ENCODE measurements around the gene SNAPC2. TPM values are rescaled to one million over a fixed set of nuclear protein-coding genes. Genes with fewer than 3 reads are reported as not detected.
A peak's percentile ranks its signal among the peaks of the same experiment; 100 is the strongest.

The SNAPC2 gene
- 13.4 and 15.9 TPM in 2 replicates for total RNA-seq

GRCh38 chr19:7919610-7920518 lies at the start of gene SNAPC2:
Gene SNAPC2 (plus strand): TSS chr19:7920338. CDS start chr19:7920367, 29 bp downstream.
- peak; percentile 75 for DNase-seq (ENCODE audit: low read depth)
- TF ChIP-seq CTCF (IDR thresholded peaks at IDR 0.05; ENCODE audit: insufficient read depth, low read length, severe bottlenecking): no peak
- Histone ChIP-seq H3K27me3 (ENCODE audit: control insufficient read depth, insufficient read depth, low read length) (peaks cover 2% of the 10 kb centered on the region), H3K4me3 (ENCODE audit: low read depth, low read length) (peak within 1 kb of the TSS; percentile 77), H3K36me3 (ENCODE audit: control insufficient read depth, insufficient read depth, low read length) (peaks cover 6% of the 10 kb centered on the region)
- no peak for FAIRE-seq

DNA sequence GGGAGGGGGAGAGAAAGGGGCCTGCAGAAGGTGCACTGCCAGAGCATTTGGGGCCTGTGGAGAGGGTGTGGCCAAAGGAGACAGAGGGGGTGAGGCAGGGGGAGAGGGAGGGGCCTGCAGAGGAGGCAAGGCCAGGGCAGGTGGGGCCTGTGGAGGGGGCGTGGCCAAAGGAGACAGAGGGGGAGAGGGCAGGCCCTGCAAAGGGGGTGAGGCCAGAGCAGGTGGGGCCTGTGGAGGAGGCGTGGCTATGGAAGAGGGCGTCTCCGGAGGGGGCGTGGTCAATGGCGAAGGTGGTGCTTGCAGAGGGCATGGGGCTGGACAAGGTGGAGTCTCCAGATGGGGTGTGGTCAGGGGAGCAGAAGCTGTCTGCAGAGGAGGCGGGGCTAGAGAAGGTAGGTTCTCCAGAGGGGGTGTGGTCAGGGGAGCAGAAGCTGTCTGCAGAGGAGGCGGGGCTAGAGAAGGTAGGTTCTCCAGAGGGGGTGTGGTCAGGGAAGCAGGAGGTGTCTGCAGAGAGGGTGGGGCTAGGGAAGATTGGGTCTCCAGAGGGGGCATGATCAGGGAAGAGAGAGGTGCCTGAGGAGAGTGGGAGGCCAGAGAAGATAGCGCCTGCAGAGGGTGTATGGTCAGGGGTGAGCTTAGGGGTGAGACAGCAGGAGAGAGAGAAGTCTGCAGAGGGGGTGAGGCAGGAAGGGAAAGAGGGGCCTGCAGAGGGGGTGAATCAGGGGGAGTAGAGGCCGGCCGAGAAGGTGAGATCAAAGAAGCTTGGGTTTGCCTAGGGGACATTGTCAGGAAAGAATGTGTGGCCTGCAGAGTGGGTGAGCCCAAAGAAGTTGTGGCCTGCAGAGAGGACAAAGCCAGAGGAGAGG lies 49.3 kb upstream of the SNAPC2 start:
- H3K36me3 ChIP-seq (ENCODE audit: control insufficient read depth, insufficient read depth, low read length): no peaks in the 10 kb centered on the region
- FAIRE-seq: no peak
- H3K4me3 ChIP-seq (ENCODE audit: low read depth, low read length): no peak overlapping the region
- DNase-seq (ENCODE audit: low read depth): peak; percentile 61
- peaks cover 11% of the 10 kb centered on the region for H3K27me3 ChIP-seq (ENCODE audit: control insufficient read depth, insufficient read depth, low read length)
- no peak for TF ChIP-seq CTCF (IDR thresholded peaks at IDR 0.05; ENCODE audit: insufficient read depth, low read length, severe bottlenecking)

DNA sequence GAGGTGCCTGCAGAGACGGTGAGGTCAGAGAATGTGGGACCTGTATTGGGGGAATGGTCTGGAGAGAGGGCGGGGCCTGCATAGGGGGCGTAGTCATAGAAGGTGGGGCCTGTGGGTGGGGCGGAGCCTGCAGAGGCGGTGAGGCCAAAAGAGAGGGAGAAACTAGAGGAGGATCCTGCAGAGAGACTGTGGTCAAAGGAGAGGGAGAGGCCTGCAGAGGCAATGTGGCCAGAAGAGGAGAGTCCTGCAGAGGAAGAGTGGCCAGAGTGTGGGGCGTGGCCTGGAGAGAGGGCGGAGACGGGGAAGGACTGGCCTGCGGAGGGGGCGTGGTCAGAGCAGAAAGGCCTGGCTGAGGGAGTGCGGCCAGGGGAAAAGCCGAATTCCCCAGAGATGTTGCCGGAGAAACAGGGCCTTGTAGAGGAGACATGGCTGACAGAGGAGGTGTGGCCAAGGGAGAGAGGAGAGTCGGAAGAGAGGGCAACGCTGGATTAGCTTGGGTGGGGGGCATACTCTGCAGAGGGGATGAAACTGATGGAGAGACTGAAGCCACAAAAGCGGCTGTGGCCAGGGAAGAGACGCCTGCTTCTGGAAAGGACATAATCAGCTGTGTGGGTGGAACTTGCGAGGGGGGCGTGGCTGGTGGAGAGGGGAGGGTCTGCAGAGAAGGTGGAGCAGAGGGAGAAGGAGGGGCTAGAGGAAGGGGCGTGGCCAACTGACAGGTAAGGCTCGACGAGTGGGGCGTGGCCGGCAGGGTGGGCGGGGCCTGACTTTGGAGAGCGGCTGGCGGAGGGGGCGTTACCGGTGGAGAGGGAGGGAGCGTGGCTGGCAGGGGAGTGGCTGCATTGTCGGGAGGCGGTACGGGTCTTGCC lies 48.5 kb upstream of the SNAPC2 start:
- no peak for TF ChIP-seq CTCF (IDR thresholded peaks at IDR 0.05; ENCODE audit: insufficient read depth, low read length, severe bottlenecking)
- Histone ChIP-seq H3K36me3 (ENCODE audit: control insufficient read depth, insufficient read depth, low read length) (no peaks in the 10 kb centered on the region), H3K27me3 (ENCODE audit: control insufficient read depth, insufficient read depth, low read length) (peaks cover 11% of the 10 kb centered on the region), H3K4me3 (ENCODE audit: low read depth, low read length) (peak overlapping the region; percentile 29)
- FAIRE-seq: peak; percentile 32
- peak; percentile 87 for DNase-seq (ENCODE audit: low read depth)

GRCh38 chr19:7872306-7873204 lies 47.6 kb upstream of the SNAPC2 start:
- H3K4me3 ChIP-seq (ENCODE audit: low read depth, low read length): no peak overlapping the region
- FAIRE-seq: no peak

More at GRCh38 chr19:7872306-7873204, 47.6 kb upstream of the SNAPC2 start:
- peaks cover 11% of the 10 kb centered on the region for H3K27me3 ChIP-seq (ENCODE audit: control insufficient read depth, insufficient read depth, low read length)
- no peaks in the 10 kb centered on the region for H3K36me3 ChIP-seq (ENCODE audit: control insufficient read depth, insufficient read depth, low read length)
- TF ChIP-seq CTCF (IDR thresholded peaks at IDR 0.05; ENCODE audit: insufficient read depth, low read length, severe bottlenecking): no peak
- no peak for DNase-seq (ENCODE audit: low read depth)

Data from bronchial epithelial cell (primary cell).